NCI-H2029 treated with DMSO at 0.1 percent for 48 hours (cell line): ENCODE results near the gene EZR.

Experiments used
- DNase-seq: peaks from one replicate; lab custom pipeline; 2025; lab: John Stamatoyannopoulos, UW

EZR gene

GRCh38 chr6:158725704-158726103 is 93.5 kb downstream of the EZR start:
- DNase-seq, result no peak

GRCh38 chr6:158722176-158722729 is 96.9 kb downstream of the EZR start:
- DNase-seq, result no peak

- no peak for DNase-seq
Observed at GRCh38 chr6:158718461-158719046, 100.6 kb downstream of the EZR start.

GRCh38 chr6:158717341-158718330 is 101.5 kb downstream of the EZR start:
- no peak for DNase-seq
